Measurements from ENCODE around the gene HMGCL.
"Not testable (repeated sequence)": the region's sequence is repeated elsewhere in the genome, so short reads cannot be mapped to it uniquely, and the experiment has no call there.

Gene HMGCL

GRCh38 chr1:23847482-23848095 is 22.4 kb upstream of the HMGCL start:
- H3K9me3 ChIP-seq (ENCODE audit: control insufficient read depth, insufficient read depth, low read length); H3K9ac ChIP-seq (ENCODE audit: low read depth, low read length); H3K4me1 ChIP-seq (ENCODE audit: insufficient read depth, low read length); H3K36me3 ChIP-seq (ENCODE audit: insufficient read depth, low read length): not testable (repeated sequence)

- H3K9me3 ChIP-seq (ENCODE audit: control insufficient read depth, insufficient read depth, low read length): peaks cover 9% of the 10 kb centered on the region
- no peaks in the 10 kb centered on the region for H3K36me3 ChIP-seq (ENCODE audit: insufficient read depth, low read length)
- H3K9ac ChIP-seq (ENCODE audit: low read depth, low read length): no peak overlapping the region
- H3K4me1 ChIP-seq (ENCODE audit: insufficient read depth, low read length): no peaks in the 10 kb centered on the region
Measured at GRCh38 chr1:23845163-23845562, 19.9 kb upstream of the HMGCL start.

- Histone ChIP-seq H3K9ac (ENCODE audit: low read depth, low read length) (no peak overlapping the region), H3K36me3 (ENCODE audit: insufficient read depth, low read length) (no peaks in the 10 kb centered on the region)
Measured at GRCh38 chr1:23843644-23844043, 18.4 kb upstream of the HMGCL start.

DNA sequence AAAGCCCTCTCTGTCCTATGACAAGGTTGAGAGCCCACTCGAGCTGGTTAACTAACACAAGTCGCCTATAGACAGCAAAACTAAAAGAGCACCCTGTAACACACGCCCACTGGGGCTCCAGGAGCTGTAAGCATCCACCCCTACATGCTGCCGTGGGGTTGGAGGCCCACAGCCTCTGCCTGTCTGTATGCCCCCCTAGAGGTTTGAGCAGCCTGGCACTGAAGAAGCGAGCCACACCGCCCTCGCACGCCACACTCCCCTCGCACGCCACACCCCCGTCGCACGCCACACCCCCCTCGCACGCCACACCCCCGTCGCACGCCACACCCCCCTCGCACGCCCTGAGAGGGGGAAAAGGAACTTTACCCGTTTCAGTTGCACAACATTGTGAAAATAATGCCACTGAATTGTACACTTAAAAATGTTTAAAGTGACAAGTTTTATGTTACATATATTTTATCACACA is 13.2 kb upstream of the HMGCL start:
- H3K9me3 ChIP-seq (ENCODE audit: control insufficient read depth, insufficient read depth, low read length): no peaks in the 10 kb centered on the region
- H3K36me3 ChIP-seq (ENCODE audit: insufficient read depth, low read length): no peaks in the 10 kb centered on the region
- H3K4me1 ChIP-seq (ENCODE audit: insufficient read depth, low read length): no peaks in the 10 kb centered on the region
- peak overlapping the region; percentile 35; the same call in 1 of the 2 replicates for H3K9ac ChIP-seq (ENCODE audit: low read depth, low read length)

More at GRCh38 chr1:23843644-23844043, 18.4 kb upstream of the HMGCL start:
- Histone ChIP-seq H3K4me1 (ENCODE audit: insufficient read depth, low read length) (no peaks in the 10 kb centered on the region), H3K9me3 (ENCODE audit: control insufficient read depth, insufficient read depth, low read length) (peaks cover 9% of the 10 kb centered on the region)

GRCh38 chr1:23837908-23838307 is 12.7 kb upstream of the HMGCL start:
- Histone ChIP-seq H3K9ac (ENCODE audit: low read depth, low read length) (peak overlapping the region; percentile 35; the same call in 1 of the 2 replicates), H3K4me1 (ENCODE audit: insufficient read depth, low read length) (no peaks in the 10 kb centered on the region), H3K36me3 (ENCODE audit: insufficient read depth, low read length) (no peaks in the 10 kb centered on the region), H3K9me3 (ENCODE audit: control insufficient read depth, insufficient read depth, low read length) (no peaks in the 10 kb centered on the region)

DNA sequence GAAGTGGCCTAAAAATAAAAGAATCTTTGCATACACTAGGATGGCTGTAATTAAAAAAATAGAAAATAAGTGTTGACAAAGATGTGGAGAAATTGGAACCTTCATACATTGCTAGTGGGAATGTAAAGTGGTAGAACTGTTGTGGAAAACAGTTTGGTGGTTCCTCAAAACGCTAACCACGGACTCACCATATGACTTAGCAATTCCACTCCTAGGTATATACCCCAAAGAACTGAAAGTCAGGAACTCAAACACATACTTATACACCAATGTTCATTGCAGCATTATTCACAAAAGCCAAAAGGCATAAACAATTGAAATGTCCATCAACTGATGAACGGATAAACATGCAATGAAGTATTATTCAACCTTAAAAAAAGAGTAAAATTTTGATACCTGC is 10.8 kb upstream of the HMGCL start:
- no peaks in the 10 kb centered on the region for H3K4me1 ChIP-seq (ENCODE audit: insufficient read depth, low read length)
- H3K36me3 ChIP-seq (ENCODE audit: insufficient read depth, low read length): no peaks in the 10 kb centered on the region
- H3K9ac ChIP-seq (ENCODE audit: low read depth, low read length): no peak overlapping the region
- H3K9me3 ChIP-seq (ENCODE audit: control insufficient read depth, insufficient read depth, low read length): no peaks in the 10 kb centered on the region

DNA sequence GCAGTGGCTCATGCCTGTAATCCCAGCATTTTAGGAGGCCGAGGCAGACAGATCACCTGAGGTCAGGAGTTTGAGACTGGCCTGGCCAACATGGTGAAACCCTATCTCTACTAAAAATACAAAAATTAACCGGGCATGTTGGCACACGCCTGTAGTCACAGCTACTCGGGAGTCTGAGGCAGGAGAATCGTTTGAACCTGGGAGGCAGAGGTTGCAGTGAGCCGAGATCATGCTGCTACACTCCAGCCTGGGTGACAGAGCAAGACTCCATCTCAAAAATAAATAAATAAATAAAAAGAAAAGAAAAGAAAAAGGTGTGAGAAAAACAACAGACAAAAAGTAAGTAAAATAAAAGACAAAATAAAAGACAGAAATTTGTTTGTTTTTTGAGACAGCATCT is 8.9 kb upstream of the HMGCL start:
- H3K9me3 ChIP-seq (ENCODE audit: control insufficient read depth, insufficient read depth, low read length); H3K36me3 ChIP-seq (ENCODE audit: insufficient read depth, low read length); H3K4me1 ChIP-seq (ENCODE audit: insufficient read depth, low read length); H3K9ac ChIP-seq (ENCODE audit: low read depth, low read length): not testable (repeated sequence)

DNA sequence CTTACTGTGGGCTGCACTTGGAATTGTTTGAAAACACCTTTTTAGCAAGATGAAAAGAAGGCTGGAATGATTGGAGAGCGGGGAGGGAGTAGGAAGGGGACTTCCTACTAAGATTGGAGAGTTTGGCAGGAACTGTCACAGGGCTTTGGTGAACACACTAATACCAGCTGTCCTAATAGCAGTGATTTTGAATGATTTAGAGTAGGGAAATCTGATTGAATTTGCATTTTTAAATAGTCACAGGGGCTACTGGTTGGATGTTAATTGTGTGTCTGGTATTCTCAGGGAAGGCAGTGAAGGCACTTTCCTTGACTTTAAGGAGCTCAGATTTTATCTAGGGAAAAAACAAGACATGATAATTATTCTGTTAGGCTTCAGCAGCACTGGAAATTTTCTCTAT is 2.5 kb upstream of the HMGCL start:
- no peaks in the 10 kb centered on the region for H3K4me1 ChIP-seq (ENCODE audit: insufficient read depth, low read length)
- H3K36me3 ChIP-seq (ENCODE audit: insufficient read depth, low read length): no peaks in the 10 kb centered on the region
- no peaks in the 10 kb centered on the region for H3K9me3 ChIP-seq (ENCODE audit: control insufficient read depth, insufficient read depth, low read length)
- H3K9ac ChIP-seq (ENCODE audit: low read depth, low read length): no peak overlapping the region

DNA sequence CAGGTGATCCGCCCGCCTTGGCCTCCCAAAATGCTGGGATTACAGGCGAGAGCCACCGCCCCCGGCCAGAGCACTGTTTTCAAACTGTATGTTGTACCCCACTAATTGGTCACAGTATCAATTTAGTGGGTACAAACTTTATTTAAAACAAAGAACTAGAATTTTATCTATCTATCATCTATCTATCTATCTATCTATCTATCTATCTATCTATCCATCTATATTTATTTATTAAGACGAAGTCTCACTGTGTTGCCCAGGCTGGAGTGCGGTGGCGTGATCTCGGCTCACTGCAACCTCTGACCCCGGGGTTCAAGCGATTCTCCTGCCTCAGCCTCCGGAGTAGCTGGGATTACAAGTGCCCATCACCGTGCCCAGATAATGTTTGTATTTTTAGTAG is 1.4 kb upstream of the HMGCL start:
- H3K9ac ChIP-seq (ENCODE audit: low read depth, low read length); H3K9me3 ChIP-seq (ENCODE audit: control insufficient read depth, insufficient read depth, low read length); H3K36me3 ChIP-seq (ENCODE audit: insufficient read depth, low read length); H3K4me1 ChIP-seq (ENCODE audit: insufficient read depth, low read length): not testable (repeated sequence)

GRCh38 chr1:23825762-23826522 is 713 bp upstream of the HMGCL start:
- peak overlapping the region; percentile 100 for H3K9ac ChIP-seq (ENCODE audit: low read depth, low read length)
- no peaks in the 10 kb centered on the region for H3K4me1 ChIP-seq (ENCODE audit: insufficient read depth, low read length)
- no peaks in the 10 kb centered on the region for H3K36me3 ChIP-seq (ENCODE audit: insufficient read depth, low read length)
- no peaks in the 10 kb centered on the region for H3K9me3 ChIP-seq (ENCODE audit: control insufficient read depth, insufficient read depth, low read length)

GRCh38 chr1:23824711-23825075 is 536 bp downstream of the HMGCL start:
- peak overlapping the region; percentile 100 for H3K9ac ChIP-seq (ENCODE audit: low read depth, low read length)
- H3K9me3 ChIP-seq (ENCODE audit: control insufficient read depth, insufficient read depth, low read length): no peaks in the 10 kb centered on the region
- H3K36me3 ChIP-seq (ENCODE audit: insufficient read depth, low read length): no peaks in the 10 kb centered on the region
- no peaks in the 10 kb centered on the region for H3K4me1 ChIP-seq (ENCODE audit: insufficient read depth, low read length)

- no peaks in the 10 kb centered on the region for H3K4me1 ChIP-seq (ENCODE audit: insufficient read depth, low read length)
- H3K9ac ChIP-seq (ENCODE audit: low read depth, low read length): no peak overlapping the region
- H3K36me3 ChIP-seq (ENCODE audit: insufficient read depth, low read length): no peaks in the 10 kb centered on the region
Measured at GRCh38 chr1:23823767-23824166, 1.5 kb downstream of the HMGCL start.

GRCh38 chr1:23817633-23818032 is 7.6 kb downstream of the HMGCL start:
- peaks cover 6% of the 10 kb centered on the region for H3K36me3 ChIP-seq (ENCODE audit: insufficient read depth, low read length)

More at GRCh38 chr1:23823767-23824166, 1.5 kb downstream of the HMGCL start:
- no peaks in the 10 kb centered on the region for H3K9me3 ChIP-seq (ENCODE audit: control insufficient read depth, insufficient read depth, low read length)

GRCh38 chr1:23816906-23817305 is 8.3 kb downstream of the HMGCL start:
- Histone ChIP-seq H3K9me3 (ENCODE audit: control insufficient read depth, insufficient read depth, low read length) (no peaks in the 10 kb centered on the region), H3K36me3 (ENCODE audit: insufficient read depth, low read length) (peaks cover 6% of the 10 kb centered on the region), H3K4me1 (ENCODE audit: insufficient read depth, low read length) (no peaks in the 10 kb centered on the region), H3K9ac (ENCODE audit: low read depth, low read length) (no peak overlapping the region)

More at GRCh38 chr1:23817633-23818032, 7.6 kb downstream of the HMGCL start:
- Histone ChIP-seq H3K9ac (ENCODE audit: low read depth, low read length) (no peak overlapping the region), H3K9me3 (ENCODE audit: control insufficient read depth, insufficient read depth, low read length) (no peaks in the 10 kb centered on the region), H3K4me1 (ENCODE audit: insufficient read depth, low read length) (no peaks in the 10 kb centered on the region)

- no peaks in the 10 kb centered on the region for H3K9me3 ChIP-seq (ENCODE audit: control insufficient read depth, insufficient read depth, low read length)
- H3K4me1 ChIP-seq (ENCODE audit: insufficient read depth, low read length): no peaks in the 10 kb centered on the region
- peaks cover 6% of the 10 kb centered on the region for H3K36me3 ChIP-seq (ENCODE audit: insufficient read depth, low read length)
- H3K9ac ChIP-seq (ENCODE audit: low read depth, low read length): no peak overlapping the region
Measured at GRCh38 chr1:23816361-23816760, 8.9 kb downstream of the HMGCL start.
